Testis (tissue), 3 donors: Measurements from ENCODE around the gene LDLRAD4. TPM values are rescaled to one million over a fixed set of nuclear protein-coding genes. Genes with fewer than 3 reads are reported as not detected.
"Not testable (repeated sequence)": the region's sequence is repeated elsewhere in the genome, so short reads cannot be mapped to it uniquely, and the experiment has no call there.

Source experiments
- DNase-seq: peaks from one replicate; pipeline ENCODE4 v3.0.0-alpha.2; 2019
- H3K27ac ChIP-seq, 2 donors: fragments of 200-600 bp; sonication (generic); one replicate each; pipeline ENCODE4 v1.5.1; 2019
- H3K27me3 ChIP-seq: fragments of 200-600 bp; sonication (generic); one replicate; pipeline ENCODE4 v1.5.1; 2019
- H3K36me3 ChIP-seq: fragments of 200-600 bp; sonication (generic); one replicate; pipeline ENCODE4 v1.5.1; 2017; ENCODE audit warnings: low read depth; ENCODE audit errors: missing control alignments
- H3K4me1 ChIP-seq: fragments of 200-600 bp; sonication (generic); one replicate; pipeline ENCODE4 v1.5.1; 2019
- H3K4me3 ChIP-seq, 2 donors: fragments of 200-600 bp; sonication (generic); one replicate each; pipeline ENCODE4 v1.5.1; 2017 to 2019
- H3K9me3 ChIP-seq: fragments of 200-600 bp; sonication (generic); one replicate; pipeline ENCODE4 v1.5.1; 2017
- CTCF ChIP-seq, 3 experiments: fragments of 450-650 bp in 2 of 3; fragments of 200-600 bp in 1 of 3; sonication (generic) in 1 of 3; IDR thresholded peaks; one replicate each; pipeline ENCODE4 v1.5.1; 2016 to 2019; ENCODE audit warnings: antibody characterized with exemption in 3 of 3, mild to moderate bottlenecking in 2 of 3, moderate library complexity in 1 of 3
- POLR2A ChIP-seq: fragments of 450-650 bp; IDR thresholded peaks from one replicate; pipeline ENCODE4 v1.6.1; 2017; ENCODE audit warnings: antibody characterized with exemption, mild to moderate bottlenecking, moderate library complexity
- WGBS, 2 donors: methylation state at CpG; one replicate each; pipeline ENCODE4 v1.1.5; 2018; 5-methylcytosine and 5-hydroxymethylcytosine counted together
- intact Hi-C: fragments of 100-400 bp; cut with DNase I; formaldehyde crosslinking; loops from one replicate; pipeline ENCODE4 v1.15.1; 2023; ENCODE audit warnings: low total_unique reads
- polyA plus RNA-seq: library from polyadenylated mRNA; stranded (reverse); fragments of 350-450 nt; fragmentation: Illumina TruSeq; extraction: RNeasy Lipid Tissue Mini Kit (QIAGEN cat#74804); gene quantifications from one replicate; pipeline ENCODE4 v1.2.3, GENCODE V29; 2014; ENCODE audit warnings: low read depth, low replicate concordance; ENCODE audit not compliant: insufficient read depth
- total RNA-seq, 2 donors: library from RNA; depleted of rRNA; stranded (reverse); fragments of >200 nt; gene quantifications; one replicate each; pipeline ENCODE4 v1.2.3, GENCODE V29; 2016

The LDLRAD4 gene
- total and polyA plus RNA-seq, 3 donors from 2014 or later, result 22.0 to 42.2 (median 25.9) TPM

DNA sequence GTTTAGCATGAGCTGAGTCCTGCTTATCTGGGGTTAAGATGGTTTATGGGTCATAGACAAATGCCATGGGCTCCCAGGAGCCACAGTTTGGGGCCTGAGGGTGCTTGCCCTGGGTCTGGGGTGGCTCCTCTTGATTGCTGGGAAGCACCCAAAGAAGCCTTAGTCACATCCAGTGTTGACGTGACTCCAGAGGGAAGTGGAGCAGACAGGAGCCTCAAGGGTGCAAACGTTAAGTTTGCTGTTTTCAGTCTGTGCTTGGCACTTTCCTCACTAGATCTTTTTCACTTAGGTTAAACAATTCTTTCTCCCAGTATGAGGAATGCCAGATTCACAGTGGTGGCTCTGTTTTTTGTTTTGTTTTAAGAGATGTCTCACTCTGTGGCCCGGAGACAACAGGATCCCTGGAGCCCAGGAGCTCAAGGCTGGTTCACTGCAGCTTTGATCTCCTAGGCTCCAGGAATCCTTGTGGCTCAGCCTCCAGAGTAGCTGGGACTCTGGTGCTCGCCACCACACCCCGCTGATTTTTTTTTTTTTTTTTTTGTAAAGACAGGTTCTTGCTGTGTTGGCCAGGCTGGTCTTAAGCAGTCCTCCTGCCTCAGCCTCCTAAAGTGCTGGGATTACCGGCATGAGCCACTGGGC is 256.5 kb downstream of the LDLRAD4 start:
- Histone ChIP-seq H3K27ac (no peak overlapping the region), H3K27me3 (no peaks in the 10 kb centered on the region), H3K9me3 (no peaks in the 10 kb centered on the region), H3K4me3 (no peak overlapping the region), H3K36me3 (no peaks in the 10 kb centered on the region), H3K4me1 (peaks cover 7% of the 10 kb centered on the region)
- TF ChIP-seq CTCF (IDR thresholded peaks at IDR 0.05), result no peak
- DNase-seq, result no peak
- 82 to 84% methylated on average over 6 of the region's 6 CpGs for WGBS, 2 donors
- intact Hi-C loops, result no loop called here

DNA sequence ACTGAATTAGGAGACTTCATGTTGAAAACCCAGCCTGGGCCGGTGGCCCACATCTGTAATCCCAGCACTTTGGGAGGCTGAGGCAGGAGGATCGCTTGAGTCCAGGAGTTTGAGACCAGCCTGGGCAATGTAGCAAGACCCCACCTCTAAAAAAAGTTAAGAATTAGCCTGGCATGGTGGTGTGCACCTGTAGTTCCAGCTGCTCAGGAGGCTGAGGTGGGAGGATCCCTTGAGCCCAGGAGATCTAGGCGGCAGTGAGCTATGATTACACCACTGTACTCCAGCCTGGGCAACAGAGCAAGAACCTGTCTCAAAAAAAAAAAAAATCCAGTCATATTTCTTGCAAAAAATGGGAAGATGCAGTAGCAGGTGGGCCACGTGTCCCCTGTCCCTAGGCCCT is 257.8 kb downstream of the LDLRAD4 start:
- H3K9me3 ChIP-seq, H3K4me1 ChIP-seq, intact Hi-C loops, DNase-seq, H3K27ac ChIP-seq, H3K36me3 ChIP-seq, H3K27me3 ChIP-seq, H3K4me3 ChIP-seq: not testable (repeated sequence)
- WGBS, 2 donors, result 94 to 96% methylated on average over 4 of the region's 4 CpGs

GRCh38 chr18:13477147-13477683 is 258.7 kb downstream of the LDLRAD4 start:
- DNase-seq, result no peak
- Histone ChIP-seq H3K27ac (no peak overlapping the region), H3K36me3 (no peaks in the 10 kb centered on the region), H3K4me3 (no peak overlapping the region), H3K27me3 (no peaks in the 10 kb centered on the region), H3K4me1 (peaks cover 3% of the 10 kb centered on the region), H3K9me3 (no peaks in the 10 kb centered on the region)
- no peak for TF ChIP-seq POLR2A
- no peak for TF ChIP-seq CTCF (IDR thresholded peaks at IDR 0.05)
- intact Hi-C loops, result no loop called here
- 90 to 91% methylated on average over 6 of the region's 6 CpGs for WGBS, 2 donors

GRCh38 chr18:13480571-13481255 is 262.2 kb downstream of the LDLRAD4 start:
- Histone ChIP-seq H3K27ac (no peak overlapping the region), H3K4me1 (no peaks in the 10 kb centered on the region), H3K9me3 (no peaks in the 10 kb centered on the region), H3K27me3 (no peaks in the 10 kb centered on the region), H3K36me3 (no peaks in the 10 kb centered on the region), H3K4me3 (no peak overlapping the region)
- 70 to 80% methylated on average over 9 to 11 of the region's 11 CpGs for WGBS, 2 donors
- intact Hi-C loops, result no loop called here
- DNase-seq, result no peak
- TF ChIP-seq CTCF (IDR thresholded peaks at IDR 0.05), result no peak
- no peak for TF ChIP-seq POLR2A

DNA sequence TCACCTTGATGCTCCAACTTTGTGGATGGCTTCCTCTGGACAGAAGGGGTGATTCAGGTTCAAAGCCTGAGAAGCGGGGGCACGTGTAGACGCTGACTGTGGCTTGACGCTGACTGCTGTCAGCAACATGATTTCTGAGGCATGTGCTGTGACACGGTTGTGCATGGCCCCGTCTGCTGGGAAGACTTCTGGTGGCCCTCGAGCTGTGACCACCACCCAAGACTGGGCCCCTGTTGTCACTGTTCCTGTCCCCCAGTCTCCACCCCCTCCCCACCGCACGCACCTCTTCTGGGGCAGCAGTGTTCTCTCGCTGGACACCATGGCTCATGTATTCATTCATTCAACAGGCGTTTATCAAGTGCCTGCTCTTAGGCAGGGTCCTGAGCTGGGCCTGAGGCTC is 262.8 kb downstream of the LDLRAD4 start:
- DNase-seq, result no peak
- Histone ChIP-seq H3K36me3 (no peaks in the 10 kb centered on the region), H3K27me3 (no peaks in the 10 kb centered on the region), H3K27ac (no peak overlapping the region), H3K4me3 (no peak overlapping the region), H3K9me3 (no peaks in the 10 kb centered on the region), H3K4me1 (no peaks in the 10 kb centered on the region)
- intact Hi-C loops, result no loop called here
- TF ChIP-seq CTCF (IDR thresholded peaks at IDR 0.05) (no peak), POLR2A (no peak)
- WGBS, 2 donors, result 87 to 89% methylated on average over 11 of the region's 11 CpGs
